Measurements from ENCODE around the gene ARL14EPL.

DNA sequence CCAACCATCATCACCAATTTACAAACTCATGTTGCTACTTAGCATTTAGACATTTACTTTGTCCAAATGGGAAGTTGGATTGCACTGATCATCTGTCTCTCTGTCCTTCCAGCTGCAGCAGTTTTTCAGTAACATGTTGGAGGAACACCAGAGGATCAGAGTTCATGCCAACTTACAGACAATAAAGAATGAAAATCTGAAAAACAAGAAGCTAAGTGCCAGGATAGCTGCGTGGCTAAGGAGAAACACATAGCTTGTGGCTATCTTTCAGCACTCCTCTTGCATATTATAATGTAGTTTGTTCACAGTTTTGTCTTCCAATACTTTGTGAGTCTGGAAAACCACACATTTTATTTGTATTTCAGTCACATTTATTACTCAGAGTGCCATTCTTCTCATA lies 6.4 kb upstream of the ARL14EPL start:
- TF ChIP-seq, protein P1, sequence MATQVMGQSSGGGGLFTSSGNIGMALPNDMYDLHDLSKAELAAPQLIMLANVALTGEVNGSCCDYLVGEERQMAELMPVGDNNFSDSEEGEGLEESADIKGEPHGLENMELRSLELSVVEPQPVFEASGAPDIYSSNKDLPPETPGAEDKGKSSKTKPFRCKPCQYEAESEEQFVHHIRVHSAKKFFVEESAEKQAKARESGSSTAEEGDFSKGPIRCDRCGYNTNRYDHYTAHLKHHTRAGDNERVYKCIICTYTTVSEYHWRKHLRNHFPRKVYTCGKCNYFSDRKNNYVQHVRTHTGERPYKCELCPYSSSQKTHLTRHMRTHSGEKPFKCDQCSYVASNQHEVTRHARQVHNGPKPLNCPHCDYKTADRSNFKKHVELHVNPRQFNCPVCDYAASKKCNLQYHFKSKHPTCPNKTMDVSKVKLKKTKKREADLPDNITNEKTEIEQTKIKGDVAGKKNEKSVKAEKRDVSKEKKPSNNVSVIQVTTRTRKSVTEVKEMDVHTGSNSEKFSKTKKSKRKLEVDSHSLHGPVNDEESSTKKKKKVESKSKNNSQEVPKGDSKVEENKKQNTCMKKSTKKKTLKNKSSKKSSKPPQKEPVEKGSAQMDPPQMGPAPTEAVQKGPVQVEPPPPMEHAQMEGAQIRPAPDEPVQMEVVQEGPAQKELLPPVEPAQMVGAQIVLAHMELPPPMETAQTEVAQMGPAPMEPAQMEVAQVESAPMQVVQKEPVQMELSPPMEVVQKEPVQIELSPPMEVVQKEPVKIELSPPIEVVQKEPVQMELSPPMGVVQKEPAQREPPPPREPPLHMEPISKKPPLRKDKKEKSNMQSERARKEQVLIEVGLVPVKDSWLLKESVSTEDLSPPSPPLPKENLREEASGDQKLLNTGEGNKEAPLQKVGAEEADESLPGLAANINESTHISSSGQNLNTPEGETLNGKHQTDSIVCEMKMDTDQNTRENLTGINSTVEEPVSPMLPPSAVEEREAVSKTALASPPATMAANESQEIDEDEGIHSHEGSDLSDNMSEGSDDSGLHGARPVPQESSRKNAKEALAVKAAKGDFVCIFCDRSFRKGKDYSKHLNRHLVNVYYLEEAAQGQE (IDR thresholded peaks at IDR 0.05; ENCODE audit: unreplicated experiment), result no peak
- TF ChIP-seq POLR2AphosphoS5 (IDR thresholded peaks at IDR 0.05; ENCODE audit: low read depth) (no peak), JUNB (IDR thresholded peaks at IDR 0.05; ENCODE audit: unreplicated experiment) (no peak), EZH2 (IDR thresholded peaks at IDR 0.05; ENCODE audit: low read depth, unreplicated experiment) (no peak)
- TF ChIP-seq, protein P2, sequence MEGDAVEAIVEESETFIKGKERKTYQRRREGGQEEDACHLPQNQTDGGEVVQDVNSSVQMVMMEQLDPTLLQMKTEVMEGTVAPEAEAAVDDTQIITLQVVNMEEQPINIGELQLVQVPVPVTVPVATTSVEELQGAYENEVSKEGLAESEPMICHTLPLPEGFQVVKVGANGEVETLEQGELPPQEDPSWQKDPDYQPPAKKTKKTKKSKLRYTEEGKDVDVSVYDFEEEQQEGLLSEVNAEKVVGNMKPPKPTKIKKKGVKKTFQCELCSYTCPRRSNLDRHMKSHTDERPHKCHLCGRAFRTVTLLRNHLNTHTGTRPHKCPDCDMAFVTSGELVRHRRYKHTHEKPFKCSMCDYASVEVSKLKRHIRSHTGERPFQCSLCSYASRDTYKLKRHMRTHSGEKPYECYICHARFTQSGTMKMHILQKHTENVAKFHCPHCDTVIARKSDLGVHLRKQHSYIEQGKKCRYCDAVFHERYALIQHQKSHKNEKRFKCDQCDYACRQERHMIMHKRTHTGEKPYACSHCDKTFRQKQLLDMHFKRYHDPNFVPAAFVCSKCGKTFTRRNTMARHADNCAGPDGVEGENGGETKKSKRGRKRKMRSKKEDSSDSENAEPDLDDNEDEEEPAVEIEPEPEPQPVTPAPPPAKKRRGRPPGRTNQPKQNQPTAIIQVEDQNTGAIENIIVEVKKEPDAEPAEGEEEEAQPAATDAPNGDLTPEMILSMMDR (conservative IDR thresholded peaks at IDR 0.05; ENCODE audit: low read depth in 2 of 2), result no peak
